Neural progenitor cell (in vitro differentiated cells): ENCODE measurements around the gene OR52W1. TPM values are rescaled to one million over a fixed set of nuclear protein-coding genes. Genes with fewer than 3 reads are reported as not detected.

Experiments
- DNase-seq: peaks from one replicate; pipeline ENCODE4 v3.0.0-alpha.2; 2016; ENCODE audit warnings: low spot score
- H2AFZ ChIP-seq: fragments of 200-600 bp; sonication (generic); replicated peaks from 2 replicates; pipeline ENCODE4 v1.6.1; 2016; ENCODE audit warnings: antibody characterized with exemption
- H3F3A ChIP-seq: fragments of 200-600 bp; sonication (generic); 2 replicates; pipeline ENCODE4 v1.6.1; 2016; ENCODE audit warnings: antibody characterized with exemption, low read depth
- H3K27ac ChIP-seq: fragments of 200-600 bp; sonication (generic); 2 replicates; pipeline ENCODE4 v1.5.1; 2016; ENCODE audit warnings: mild to moderate bottlenecking
- H3K27me3 ChIP-seq: fragments of 200-600 bp; sonication (generic); 2 replicates; pipeline ENCODE4 v1.6.1; 2016; ENCODE audit warnings: mild to moderate bottlenecking, moderate library complexity
- H3K36me3 ChIP-seq: fragments of 200-600 bp; sonication (generic); 2 replicates; pipeline ENCODE4 v1.5.1; 2016
- H3K4me1 ChIP-seq: fragments of 200-600 bp; sonication (generic); 2 replicates; pipeline ENCODE4 v1.6.1; 2016; ENCODE audit warnings: mixed run types
- H3K4me2 ChIP-seq: fragments of 200-600 bp; sonication (generic); 2 replicates; pipeline ENCODE4 v1.6.1; 2016
- H3K4me3 ChIP-seq: fragments of 200-600 bp; sonication (generic); 2 replicates; pipeline ENCODE4 v1.5.1; 2016
- H3K79me2 ChIP-seq: fragments of 200-600 bp; sonication (generic); 2 replicates; pipeline ENCODE4 v1.6.1; 2016; ENCODE audit warnings: low read depth
- H3K9ac ChIP-seq: fragments of 200-600 bp; sonication (generic); 2 replicates; pipeline ENCODE4 v1.6.1; 2016
- H3K9me3 ChIP-seq: fragments of 200-600 bp; sonication (generic); 2 replicates; pipeline ENCODE4 v1.5.1; 2016; ENCODE audit warnings: low read depth
- H4K20me1 ChIP-seq: fragments of 200-600 bp; sonication (generic); 2 replicates; pipeline ENCODE4 v1.6.1; 2016; ENCODE audit warnings: low read depth
- H3K27ac Mint-ChIP-seq: 3 replicates; pipeline ENCODE4 v1.8.0; 2021; ENCODE audit warnings: mixed read lengths
- H3K27me3 Mint-ChIP-seq: 2 replicates; pipeline ENCODE4 v1.8.0; 2022; ENCODE audit warnings: low read depth, mild to moderate bottlenecking, inconsistent platforms, moderate library complexity, mixed read lengths; ENCODE audit not compliant: insufficient read depth
- H3K36me3 Mint-ChIP-seq: 3 replicates; pipeline ENCODE4 v1.8.0; 2021; ENCODE audit warnings: mixed read lengths
- H3K4me1 Mint-ChIP-seq: 3 replicates; pipeline ENCODE4 v1.8.0; 2021; ENCODE audit warnings: mixed read lengths
- H3K4me3 Mint-ChIP-seq: 3 replicates; pipeline ENCODE4 v1.8.0; 2021; ENCODE audit warnings: mild to moderate bottlenecking, moderate library complexity, mixed read lengths
- H3K9me3 Mint-ChIP-seq: 3 replicates; pipeline ENCODE4 v1.8.0; 2020; ENCODE audit warnings: mixed read lengths
- CTCF ChIP-seq: fragments of 200-600 bp; sonication (generic); IDR thresholded peaks from 2 replicates; pipeline ENCODE4 v1.5.1; 2017; ENCODE audit warnings: antibody characterized with exemption, mild to moderate bottlenecking
- EZH2 ChIP-seq: fragments of 200-600 bp; sonication (generic); IDR thresholded peaks from 2 replicates; pipeline ENCODE4 v1.6.1; 2017; ENCODE audit warnings: antibody characterized with exemption, mild to moderate bottlenecking, moderate library complexity
- EZH2phosphoT487 ChIP-seq: fragments of 200-600 bp; sonication (generic); IDR thresholded peaks from 2 replicates; pipeline ENCODE4 v1.6.1; 2017; ENCODE audit warnings: antibody characterized with exemption
- total RNA-seq: library from RNA; depleted of rRNA; stranded (reverse); fragments of >200 nt; gene quantifications from 2 replicates; pipeline ENCODE4 v1.2.3, GENCODE V29; 2015; ENCODE audit warnings: low replicate concordance

Gene OR52W1
- total RNA-seq, 1 donor from 2014 or later, result not detected

- TF ChIP-seq EZH2 (no peak), CTCF (no peak), EZH2phosphoT487 (no peak)
Measured at GRCh38 chr11:6233984-6234386, 35.0 kb downstream of the OR52W1 start.

GRCh38 chr11:6234387-6235107 is 35.5 kb downstream of the OR52W1 start, which contains the start of gene FHIP1B:
Gene FHIP1B (minus strand): TSS chr11:6234636. CDS start chr11:6224516, 10,120 bp downstream.
- Mint-ChIP-seq H3K36me3 (no peaks in the 10 kb centered on the region), H3K27ac (peak within 1 kb of the TSS; percentile 43), H3K4me3 (peak within 1 kb of the TSS; percentile 99), H3K9me3 (no peaks in the 10 kb centered on the region), H3K27me3 (peaks cover 5% of the 10 kb centered on the region), H3K4me1 (peaks cover 13% of the 10 kb centered on the region)
- H3K4me3 ChIP-seq, result peak within 1 kb of the TSS; percentile 97
- peak within 1 kb of the TSS; percentile 69 for H2AFZ ChIP-seq
- H3K4me1 ChIP-seq, result peaks cover 8% of the 10 kb centered on the region
- H3K27ac ChIP-seq, result peak within 1 kb of the TSS; percentile 7
- H3K79me2 ChIP-seq, result peaks cover 48% of the 10 kb centered on the region
- peak within 1 kb of the TSS; percentile 95 for H3K4me2 ChIP-seq
- peaks cover 12% of the 10 kb centered on the region for H3F3A ChIP-seq
- no peaks in the 10 kb centered on the region for H3K27me3 ChIP-seq
- TF ChIP-seq EZH2, result no peak
- TF ChIP-seq CTCF, result no peak
- no peak for TF ChIP-seq EZH2phosphoT487
- no peaks in the 10 kb centered on the region for H3K9me3 ChIP-seq
- peaks cover 21% of the 10 kb centered on the region for H4K20me1 ChIP-seq
- peak; percentile 100 for DNase-seq
- peak within 1 kb of the TSS; percentile 67 for H3K9ac ChIP-seq
- no peaks in the 10 kb centered on the region for H3K36me3 ChIP-seq

More at GRCh38 chr11:6233984-6234386, 35.0 kb downstream of the OR52W1 start:
- Mint-ChIP-seq H3K4me3 (peak overlapping the region; percentile 99), H3K4me1 (peaks cover 13% of the 10 kb centered on the region), H3K27ac (peak overlapping the region; percentile 43), H3K9me3 (no peaks in the 10 kb centered on the region), H3K27me3 (peaks cover 4% of the 10 kb centered on the region), H3K36me3 (no peaks in the 10 kb centered on the region)
- peak overlapping the region; percentile 67 for H3K9ac ChIP-seq
- peak; percentile 39 for DNase-seq
- H3K4me1 ChIP-seq, result peaks cover 8% of the 10 kb centered on the region
- peaks cover 27% of the 10 kb centered on the region for H4K20me1 ChIP-seq
- H3K36me3 ChIP-seq, result no peaks in the 10 kb centered on the region
- peaks cover 12% of the 10 kb centered on the region for H3F3A ChIP-seq
- H3K27me3 ChIP-seq, result no peaks in the 10 kb centered on the region
- peak overlapping the region; percentile 95 for H3K4me2 ChIP-seq
- no peaks in the 10 kb centered on the region for H3K9me3 ChIP-seq
- no peak overlapping the region for H3K27ac ChIP-seq
- peaks cover 53% of the 10 kb centered on the region for H3K79me2 ChIP-seq
- H3K4me3 ChIP-seq, result peak overlapping the region; percentile 97
- H2AFZ ChIP-seq, result peak overlapping the region; percentile 69

- peaks cover 21% of the 10 kb centered on the region for H3K79me2 ChIP-seq
- H3K27me3 Mint-ChIP-seq, result peaks cover 9% of the 10 kb centered on the region
- H3K4me2 ChIP-seq, result no peak overlapping the region
- H3K27ac Mint-ChIP-seq, result no peak overlapping the region
- no peak overlapping the region for H3K27ac ChIP-seq
- H3K4me1 ChIP-seq, result peaks cover 8% of the 10 kb centered on the region
- no peaks in the 10 kb centered on the region for H3K36me3 Mint-ChIP-seq
- no peaks in the 10 kb centered on the region for H3K9me3 ChIP-seq
- peaks cover 12% of the 10 kb centered on the region for H3F3A ChIP-seq
- H3K4me3 ChIP-seq, result no peak overlapping the region
- H3K4me3 Mint-ChIP-seq, result no peak overlapping the region
- peaks cover 4% of the 10 kb centered on the region for H4K20me1 ChIP-seq
- no peak overlapping the region for H2AFZ ChIP-seq
- no peaks in the 10 kb centered on the region for H3K36me3 ChIP-seq
- TF ChIP-seq EZH2 (no peak), EZH2phosphoT487 (no peak), CTCF (no peak)
- peaks cover 13% of the 10 kb centered on the region for H3K4me1 Mint-ChIP-seq
- no peak overlapping the region for H3K9ac ChIP-seq
- H3K9me3 Mint-ChIP-seq, result peaks cover 6% of the 10 kb centered on the region
- no peaks in the 10 kb centered on the region for H3K27me3 ChIP-seq
- no peak for DNase-seq
Measured at GRCh38 chr11:6237266-6237665, 38.2 kb downstream of the OR52W1 start.
